ENCODE measurements around the gene DUSP21.

- TF ChIP-seq POLR2A (IDR thresholded peaks at IDR 0.05; ENCODE audit: low read length) = no peak
- no peak for TF ChIP-seq GATA1 (IDR thresholded peaks at IDR 0.05; ENCODE audit: low read depth, low read length)
Measured at GRCh38 chrX:44822601-44823000, 21.2 kb upstream of the DUSP21 start.

Measured in erythroblast (primary cell).